Lower leg skin (tissue), 3 donors: ENCODE data around the gene DDX46.
"Not testable (repeated sequence)": the region's sequence is repeated elsewhere in the genome, so short reads cannot be mapped to it uniquely, and the experiment has no call there.

Experiments used
- CTCF ChIP-seq, 3 donors: fragments of 450-650 bp; IDR thresholded peaks; one replicate each; pipeline ENCODE4 v1.5.1; 2016; ENCODE audit warnings: antibody characterized with exemption in 3 of 3, mild to moderate bottlenecking in 3 of 3, moderate library complexity in 2 of 3
- POLR2A ChIP-seq, 2 donors: fragments of 450-650 bp; IDR thresholded peaks; one replicate each; pipeline ENCODE4 v1.6.1; 2016 to 2017; ENCODE audit warnings: antibody characterized with exemption in 2 of 2, mild to moderate bottlenecking in 1 of 2, moderate library complexity in 1 of 2

GRCh38 chr5:134838361-134838760, 79.8 kb downstream of the DDX46 start:
- TF ChIP-seq POLR2A, CTCF (IDR thresholded peaks at IDR 0.05): not testable (repeated sequence)
